Glomerular visceral epithelial cell (primary cell): ENCODE measurements around the gene SYK.
A peak's percentile ranks its signal among the peaks of the same experiment; 100 is the strongest.
"Not testable (repeated sequence)": the region's sequence is repeated elsewhere in the genome, so short reads cannot be mapped to it uniquely, and the experiment has no call there.

Experiments used
- DNase-seq: peaks from one replicate; pipeline ENCODE4 v3.0.0-alpha.2; 2016; ENCODE audit errors: extremely low spot score

The SYK gene

GRCh38 chr9:90880669-90881068 is 79.0 kb downstream of the SYK start:
- DNase-seq, result no peak

GRCh38 chr9:90881648-90882047 is 80.0 kb downstream of the SYK start:
- DNase-seq, result no peak

GRCh38 chr9:90882991-90883600 is 81.5 kb downstream of the SYK start:
- no peak for DNase-seq

- no peak for DNase-seq
Observed at GRCh38 chr9:90883661-90884060, 82.0 kb downstream of the SYK start.

- no peak for DNase-seq
Observed at GRCh38 chr9:90884178-90884577, 82.6 kb downstream of the SYK start.

- not testable (repeated sequence) for DNase-seq
Observed at GRCh38 chr9:90886868-90887267, 85.2 kb downstream of the SYK start.

- DNase-seq, result no peak
Observed at GRCh38 chr9:90888941-90889340, 87.3 kb downstream of the SYK start.

GRCh38 chr9:90890146-90890810 is 88.7 kb downstream of the SYK start:
- no peak for DNase-seq

- no peak for DNase-seq
Observed at GRCh38 chr9:90891308-90892040, 89.9 kb downstream of the SYK start.

- DNase-seq, result no peak
Observed at GRCh38 chr9:90892918-90893317, 91.3 kb downstream of the SYK start.

- DNase-seq, result no peak
Observed at GRCh38 chr9:90893706-90894105, 92.1 kb downstream of the SYK start.

- DNase-seq, result no peak
Observed at GRCh38 chr9:90894986-90895687, 93.5 kb downstream of the SYK start.

GRCh38 chr9:90895786-90896185 is 94.2 kb downstream of the SYK start:
- no peak for DNase-seq

GRCh38 chr9:90896231-90896630 is 94.6 kb downstream of the SYK start:
- no peak for DNase-seq

GRCh38 chr9:90898228-90898627 is 96.6 kb downstream of the SYK start:
- no peak for DNase-seq

- no peak for DNase-seq
Observed at GRCh38 chr9:90899287-90899686, 97.7 kb downstream of the SYK start.

GRCh38 chr9:90900130-90900529 is 98.5 kb downstream of the SYK start:
- DNase-seq, result no peak

- no peak for DNase-seq
Observed at GRCh38 chr9:90901933-90902332, 100.3 kb downstream of the SYK start.

GRCh38 chr9:90903766-90904424 is 102.3 kb downstream of the SYK start:
- peak; percentile 24 for DNase-seq

- no peak for DNase-seq
Observed at GRCh38 chr9:90904706-90905478, 103.3 kb downstream of the SYK start.

GRCh38 chr9:90905822-90906221 is 104.2 kb downstream of the SYK start:
- no peak for DNase-seq
